Mesenchymal stem cell (in vitro differentiated cells and primary cell): Measurements from ENCODE around the gene AK4.
A peak's percentile ranks its signal among the peaks of the same experiment; 100 is the strongest.
"Not testable (repeated sequence)": the region's sequence is repeated elsewhere in the genome, so short reads cannot be mapped to it uniquely, and the experiment has no call there.

ENCODE experiments used
- DNase-seq: peaks from one replicate; pipeline ENCODE4 v3.0.0-alpha.2; 2013
- H2AFZ ChIP-seq: one replicate; pipeline ENCODE4 v1.6.1; 2013; ENCODE audit warnings: low read depth, mild to moderate bottlenecking, control low read depth, inconsistent platforms, low read length, moderate library complexity
- H2AK5ac ChIP-seq: 2 replicates; pipeline ENCODE4 v1.6.1; 2013; ENCODE audit warnings: low read length, moderate library complexity, mild to moderate bottlenecking, inconsistent platforms; ENCODE audit not compliant: severe bottlenecking
- H2BK120ac ChIP-seq: one replicate; pipeline ENCODE4 v1.6.1; 2013; ENCODE audit warnings: low read depth, mild to moderate bottlenecking, inconsistent platforms, low read length, moderate library complexity
- H2BK12ac ChIP-seq, 2 experiments: one replicate each; pipeline ENCODE4 v1.6.1; 2013; ENCODE audit warnings: inconsistent platforms in 2 of 2, low read length in 2 of 2, mild to moderate bottlenecking in 2 of 2, moderate library complexity in 2 of 2, control low read depth in 1 of 2
- H2BK15ac ChIP-seq: one replicate; pipeline ENCODE4 v1.6.1; 2013; ENCODE audit warnings: mild to moderate bottlenecking, low read depth, inconsistent platforms; ENCODE audit not compliant: poor library complexity, severe bottlenecking
- H2BK5ac ChIP-seq: 2 replicates; pipeline ENCODE4 v1.6.1; 2013; ENCODE audit warnings: low read depth, mild to moderate bottlenecking, low read length, control low read depth, inconsistent platforms; ENCODE audit not compliant: poor library complexity, severe bottlenecking
- H3K14ac ChIP-seq, 2 experiments: one replicate each; pipeline ENCODE4 v1.6.1; 2013; ENCODE audit warnings: inconsistent platforms in 2 of 2, low read length in 2 of 2, control low read depth in 1 of 2, mild to moderate bottlenecking in 1 of 2, moderate library complexity in 1 of 2
- H3K18ac ChIP-seq, 2 experiments: one replicate each; pipeline ENCODE4 v1.6.1; 2013; ENCODE audit warnings: inconsistent platforms in 2 of 2, low read length in 2 of 2, control low read depth in 1 of 2, low read depth in 1 of 2, mild to moderate bottlenecking in 1 of 2
- H3K23ac ChIP-seq, 2 experiments: one replicate each; pipeline ENCODE4 v1.6.1; 2013; ENCODE audit warnings: inconsistent platforms in 2 of 2, low read length in 2 of 2, mild to moderate bottlenecking in 2 of 2, moderate library complexity in 2 of 2, control low read depth in 1 of 2
- H3K27ac ChIP-seq: 2 replicates; pipeline ENCODE4 v1.5.1; 2013; ENCODE audit warnings: mild to moderate bottlenecking, moderate library complexity, low read length, control low read depth, inconsistent platforms; ENCODE audit not compliant: poor library complexity, severe bottlenecking
- H3K27me3 ChIP-seq, 2 experiments: 2 replicates each; pipeline versions ENCODE4 v1.6.1 to v1.7.0; 2013; ENCODE audit warnings: low read length in 2 of 2, mild to moderate bottlenecking in 2 of 2, moderate library complexity in 2 of 2, control low read depth in 1 of 2, inconsistent platforms in 1 of 2; ENCODE audit not compliant: control insufficient read depth in 1 of 2, insufficient read depth in 1 of 2
- H3K36me3 ChIP-seq, 2 experiments: 2 replicates each; pipeline versions ENCODE4 v1.6.1 to v1.7.0; 2013; ENCODE audit warnings: low read length in 2 of 2, control low read depth in 1 of 2, inconsistent platforms in 1 of 2, low read depth in 1 of 2, mild to moderate bottlenecking in 1 of 2; ENCODE audit not compliant: insufficient read depth in 2 of 2, control insufficient read depth in 1 of 2
- H3K4ac ChIP-seq, 2 experiments: one replicate each; pipeline ENCODE4 v1.6.1; 2013; ENCODE audit warnings: inconsistent platforms in 2 of 2, low read length in 2 of 2, mild to moderate bottlenecking in 2 of 2, moderate library complexity in 2 of 2, control low read depth in 1 of 2, low read depth in 1 of 2
- H3K4me1 ChIP-seq: 2 replicates; pipeline ENCODE4 v1.6.1; 2013; ENCODE audit warnings: low read depth, low read length, control low read depth; ENCODE audit not compliant: control insufficient read depth, insufficient read depth
- H3K4me2 ChIP-seq: 2 replicates; pipeline ENCODE4 v1.6.1; 2013; ENCODE audit warnings: low read length, mild to moderate bottlenecking, inconsistent platforms; ENCODE audit not compliant: poor library complexity, severe bottlenecking
- H3K4me3 ChIP-seq, 2 experiments: 2 replicates each; pipeline versions ENCODE4 v1.5.1 to v1.7.0; 2013; ENCODE audit warnings: low read length in 2 of 2, mild to moderate bottlenecking in 2 of 2, control low read depth in 1 of 2, low read depth in 1 of 2; ENCODE audit not compliant: insufficient read depth in 1 of 2
- H3K79me1 ChIP-seq: replicated peaks from 2 replicates; pipeline ENCODE4 v1.6.1; 2013; ENCODE audit warnings: mild to moderate bottlenecking, control low read depth, low read length, inconsistent platforms; ENCODE audit not compliant: poor library complexity, severe bottlenecking
- H3K9ac ChIP-seq: 2 replicates; pipeline ENCODE4 v1.7.0; 2013; ENCODE audit warnings: mild to moderate bottlenecking, low read length, moderate library complexity
- H3K9me3 ChIP-seq: 2 replicates; pipeline ENCODE4 v1.7.0; 2013; ENCODE audit warnings: mild to moderate bottlenecking, low read length; ENCODE audit not compliant: control insufficient read depth
- H4K8ac ChIP-seq: one replicate; pipeline ENCODE4 v1.6.1; 2013; ENCODE audit warnings: inconsistent platforms, mild to moderate bottlenecking, low read length, moderate library complexity
- H4K91ac ChIP-seq: one replicate; pipeline ENCODE4 v1.6.1; 2013; ENCODE audit warnings: mild to moderate bottlenecking, low read length, inconsistent platforms
- WGBS: methylation state at CpG from one replicate; pipeline ENCODE4 v1.1.7; 2013; ENCODE audit warnings: mixed read lengths; 5-methylcytosine and 5-hydroxymethylcytosine counted together

The AK4 gene

DNA sequence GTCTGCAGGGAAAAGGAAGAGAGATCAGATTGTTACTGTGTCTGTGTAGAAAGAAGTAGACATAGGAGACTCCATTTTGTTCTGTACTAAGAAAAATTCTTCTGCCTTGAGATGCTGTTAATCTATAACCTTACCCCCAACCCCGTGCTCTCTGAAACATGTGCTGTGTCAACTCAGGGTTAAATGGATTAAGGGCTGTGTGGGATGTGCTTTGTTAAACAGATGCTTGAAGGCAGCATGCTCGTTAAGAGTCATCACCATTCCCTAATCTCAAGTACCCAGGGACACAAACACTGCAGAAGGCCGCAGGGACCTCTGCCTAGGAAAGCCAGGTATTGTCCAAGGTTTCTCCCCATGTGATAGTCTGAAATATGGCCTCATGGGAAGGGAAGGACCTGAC, 8.2 kb upstream of the AK4 start:
- not testable (repeated sequence) for H2BK15ac ChIP-seq, H2BK5ac ChIP-seq, H3K4ac ChIP-seq, H3K4me1 ChIP-seq, H2BK12ac ChIP-seq, H3K4me2 ChIP-seq, H2AFZ ChIP-seq, H2BK120ac ChIP-seq, H3K27ac ChIP-seq, H3K9ac ChIP-seq, H3K36me3 ChIP-seq, H3K4me3 ChIP-seq, H3K18ac ChIP-seq, H3K9me3 ChIP-seq, DNase-seq, H3K14ac ChIP-seq, H4K8ac ChIP-seq, H3K27me3 ChIP-seq, H4K91ac ChIP-seq, H2AK5ac ChIP-seq, H3K23ac ChIP-seq, H3K79me1 ChIP-seq
- 0% methylated on average over 1 of the region's 3 CpGs for WGBS

DNA sequence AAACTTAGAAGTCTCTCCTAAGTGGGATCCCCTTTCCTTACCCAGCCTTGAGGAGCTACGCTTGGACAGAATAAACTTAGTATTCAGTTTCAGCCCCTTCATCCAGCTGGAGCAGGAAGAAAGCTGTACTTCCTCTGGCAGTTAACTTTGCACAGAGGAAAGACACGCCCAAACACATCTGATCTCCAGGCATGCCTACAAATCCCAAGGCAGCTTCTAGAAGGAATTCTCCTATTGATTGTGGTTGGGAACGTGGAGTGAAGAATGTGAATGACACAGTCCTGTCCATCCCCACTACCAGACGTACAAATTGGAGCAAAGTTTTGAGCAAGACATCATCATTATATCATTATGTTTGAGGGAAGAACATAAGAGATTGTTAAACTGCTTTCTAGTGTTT, 6.6 kb upstream of the AK4 start:
- Histone ChIP-seq H3K27me3 (peaks cover 0 to 3% of the 10 kb centered on the region in 2 experiments), H3K4me2 (no peak overlapping the region), H3K18ac (no peak overlapping the region), H2BK12ac (no peak overlapping the region), H4K91ac (no peak overlapping the region), H3K4ac (no peak overlapping the region), H3K14ac (no peak overlapping the region), H3K36me3 (no peaks in the 10 kb centered on the region), H3K23ac (no peak overlapping the region), H2BK15ac (no peak overlapping the region), H2BK5ac (no peak overlapping the region), H3K9ac (peak overlapping the region; percentile 35), H3K4me1 (peaks cover 1% of the 10 kb centered on the region), H3K4me3 (peak overlapping the region in 1 of 2 experiments; percentile 10), H3K9me3 (no peaks in the 10 kb centered on the region), H4K8ac (no peak overlapping the region), H2AK5ac (no peak overlapping the region), H3K27ac (no peak overlapping the region), H3K79me1 (no peaks in the 10 kb centered on the region), H2BK120ac (no peak overlapping the region), H2AFZ (no peak overlapping the region)
- 74% methylated on average over 3 of the region's 4 CpGs for WGBS
- no peak for DNase-seq

DNA sequence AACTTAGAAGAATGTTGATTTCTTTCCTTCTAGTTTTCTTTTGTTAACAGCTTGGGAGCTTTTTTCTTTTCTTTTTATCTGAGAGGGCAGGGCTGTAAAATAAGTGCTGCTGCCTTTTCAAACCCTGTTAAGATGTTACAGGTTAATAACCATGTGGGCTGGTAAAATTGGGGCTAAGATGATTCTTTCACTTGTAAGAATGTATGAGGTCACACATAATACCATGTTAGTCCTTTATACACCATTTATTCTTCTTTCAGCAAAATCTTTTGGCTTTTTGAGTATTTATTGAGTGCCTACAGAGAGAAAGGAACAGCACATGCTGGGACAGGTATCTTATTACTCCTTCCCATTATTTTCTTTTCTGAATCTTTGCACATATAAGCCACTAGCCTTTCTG, 6.1 kb upstream of the AK4 start:
- peaks cover 2% of the 10 kb centered on the region for H3K4me1 ChIP-seq

DNA sequence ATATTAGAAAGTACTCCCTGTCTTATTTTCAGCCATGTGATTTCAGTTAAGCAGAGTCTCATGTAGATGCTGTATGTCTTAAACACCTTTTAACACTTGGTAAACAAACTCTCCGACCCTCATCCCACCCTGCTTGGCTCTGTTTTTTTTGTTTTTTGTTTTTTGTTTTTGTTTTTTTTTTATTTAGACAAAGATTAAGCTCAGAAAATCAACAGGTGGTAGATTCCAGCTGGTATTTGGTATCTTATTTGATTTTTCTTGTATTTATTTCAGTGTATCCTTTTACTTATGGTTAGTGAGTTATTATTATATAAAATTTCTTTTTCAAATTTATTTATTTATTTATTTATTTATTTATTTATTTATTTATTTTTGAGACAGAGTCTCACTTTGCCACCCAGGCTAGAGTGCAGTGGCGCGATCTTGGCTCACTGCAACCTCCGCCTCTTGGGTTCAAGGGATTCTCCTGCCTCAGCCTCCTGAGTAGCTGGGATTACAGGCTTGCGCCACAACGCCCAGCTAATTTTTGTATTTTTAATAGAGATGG, 4.8 kb upstream of the AK4 start:
- H2BK15ac ChIP-seq, H3K14ac ChIP-seq, H2AK5ac ChIP-seq, H3K9ac ChIP-seq, H3K9me3 ChIP-seq, H4K8ac ChIP-seq, H3K23ac ChIP-seq, H2BK12ac ChIP-seq, H3K18ac ChIP-seq, H4K91ac ChIP-seq, DNase-seq, H3K36me3 ChIP-seq, H3K4me2 ChIP-seq, H2BK5ac ChIP-seq, H2BK120ac ChIP-seq, H2AFZ ChIP-seq, H3K27ac ChIP-seq, H3K4me3 ChIP-seq, H3K27me3 ChIP-seq, H3K79me1 ChIP-seq, H3K4ac ChIP-seq: not testable (repeated sequence)
- 100% methylated on average over 3 of the region's 6 CpGs for WGBS
- peaks cover 11% of the 10 kb centered on the region for H3K4me1 ChIP-seq

More for the DNA sequence above, 6.1 kb upstream of the AK4 start:
- Histone ChIP-seq H3K4ac (no peak overlapping the region), H3K9me3 (no peaks in the 10 kb centered on the region), H3K27me3 (peaks cover 0 to 5% of the 10 kb centered on the region in 2 experiments), H2AK5ac (no peak overlapping the region), H4K91ac (no peak overlapping the region), H2BK12ac (no peak overlapping the region), H3K36me3 (no peaks in the 10 kb centered on the region), H4K8ac (no peak overlapping the region), H3K79me1 (no peaks in the 10 kb centered on the region), H3K4me2 (no peak overlapping the region), H2BK5ac (no peak overlapping the region), H2AFZ (no peak overlapping the region), H2BK120ac (no peak overlapping the region), H3K18ac (no peak overlapping the region), H3K27ac (no peak overlapping the region), H3K23ac (no peak overlapping the region), H3K14ac (no peak overlapping the region), H3K4me3 (peak overlapping the region in 1 of 2 experiments; percentile 10), H3K9ac (peak overlapping the region; percentile 35), H2BK15ac (no peak overlapping the region)
- no peak for DNase-seq
